BLaER1 treated with 17β-estradiol and CSF1 and Interleukin-3, amounts not matched to agents 10 nM and 100 nM (cell line): ENCODE results near the gene FPGS.
"Not testable (repeated sequence)": the region's sequence is repeated elsewhere in the genome, so short reads cannot be mapped to it uniquely, and the experiment has no call there.

ENCODE experiments used
- H3K27ac ChIP-seq, 11 experiments: shearing (Covaris generic); formaldehyde crosslinking; 2 replicates each; pipeline ENCODE4 v1.8.1; 2022
- H3K27me3 ChIP-seq, 11 experiments: shearing (Covaris generic); formaldehyde crosslinking; 2 replicates each; pipeline ENCODE4 v1.8.1; 2022
- H3K36me3 ChIP-seq, 11 experiments: shearing (Covaris generic); formaldehyde crosslinking; 2 replicates each; pipeline ENCODE4 v1.8.1; 2022
- H3K4me1 ChIP-seq, 10 experiments: shearing (Covaris generic); formaldehyde crosslinking; 2 replicates each; pipeline ENCODE4 v1.8.1; 2022
- H3K4me2 ChIP-seq, 11 experiments: shearing (Covaris generic); formaldehyde crosslinking; 2 replicates each; pipeline ENCODE4 v1.8.1; 2022
- H3K4me3 ChIP-seq, 10 experiments: shearing (Covaris generic); formaldehyde crosslinking; 2 replicates each; pipeline ENCODE4 v1.8.1; 2022
- H3K9ac ChIP-seq, 11 experiments: shearing (Covaris generic); formaldehyde crosslinking; 2 replicates each; pipeline ENCODE4 v1.8.1; 2022
- H3K9me3 ChIP-seq, 11 experiments: shearing (Covaris generic); formaldehyde crosslinking; replicated peaks in 1 of 11; 2 replicates each; pipeline ENCODE4 v1.8.1; 2022
- H4K20me1 ChIP-seq, 11 experiments: shearing (Covaris generic); formaldehyde crosslinking; 2 replicates each; pipeline ENCODE4 v1.8.1; 2022
- Cebpa-rat ChIP-seq, 11 experiments: shearing (Covaris generic); IDR thresholded peaks; 2 replicates each; pipeline ENCODE4 v1.8.1; 2022

FPGS gene

GRCh38 chr9:127837346-127837745 lies 34.7 kb downstream of the FPGS start:
- Histone ChIP-seq H3K27me3 (no peaks in the 10 kb centered on the region), H3K4me3 (no peak overlapping the region), H3K4me1 (peaks cover 89 to 100% (median 91%) of the 10 kb centered on the region in 10 experiments), H3K4me2 (peak overlapping the region; percentile 76 to 95 (median 87)), H3K9ac (peak overlapping the region in 6 of 11 experiments; percentile 9 to 85 (median 69); a peak in 8 of 22 replicates), H4K20me1 (peaks cover 0 to 79% (median 29%) of the 10 kb centered on the region in 11 experiments; a peak in 14 of 22 replicates), H3K27ac (peak overlapping the region in 7 of 11 experiments; percentile 49 to 97 (median 81); a peak in 9 of 22 replicates), H3K36me3 (peaks cover 23 to 70% (median 42%) of the 10 kb centered on the region in 11 experiments), H3K9me3 (no peaks in the 10 kb centered on the region)
- no peak for TF ChIP-seq Cebpa-rat (IDR thresholded peaks at IDR 0.05)

DNA sequence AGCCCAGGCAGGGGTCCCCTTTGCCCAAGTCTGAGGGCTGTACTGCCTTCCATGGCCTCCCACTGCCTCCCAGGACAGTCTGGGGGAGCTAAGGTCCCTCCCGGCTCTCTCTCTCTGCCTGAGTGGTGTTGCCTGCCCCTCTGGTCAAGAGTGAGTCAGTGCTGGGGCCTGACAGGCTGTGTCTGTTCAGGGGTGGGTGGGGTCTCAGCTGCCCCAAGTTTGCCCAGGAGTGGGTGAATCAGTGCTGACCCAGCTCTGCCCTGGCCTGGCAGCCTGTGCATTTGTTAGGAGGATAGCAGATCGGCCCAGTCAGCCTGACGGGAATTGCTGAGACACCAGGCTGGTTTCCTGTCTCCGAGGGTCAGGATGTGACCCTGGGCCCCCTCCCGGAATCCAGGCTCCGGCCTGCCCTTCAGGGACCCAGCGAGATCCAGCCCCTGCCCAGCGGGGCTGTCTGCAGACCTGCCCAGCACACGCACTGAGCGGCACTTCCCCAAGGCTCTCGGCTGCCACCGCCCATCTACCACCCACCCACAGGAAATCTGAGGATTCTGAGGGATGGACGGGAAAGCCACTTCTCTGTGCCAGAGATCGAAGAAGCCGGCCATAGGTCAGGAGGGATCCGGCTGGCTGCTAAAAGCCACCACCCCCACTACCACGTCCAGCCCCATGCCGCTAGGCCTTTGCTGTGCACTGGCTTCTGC lies 35.8 kb downstream of the FPGS start:
- Histone ChIP-seq H4K20me1 (peaks cover 0 to 88% (median 29%) of the 10 kb centered on the region in 11 experiments; a peak in 16 of 22 replicates), H3K27ac (peak overlapping the region; percentile 31 to 97 (median 60); a peak in 20 of 22 replicates), H3K4me2 (peak overlapping the region; percentile 76 to 95 (median 87)), H3K9me3 (no peaks in the 10 kb centered on the region), H3K4me1 (peaks cover 77 to 97% (median 80%) of the 10 kb centered on the region in 10 experiments), H3K9ac (peak overlapping the region; percentile 7 to 83 (median 60); a peak in 20 of 22 replicates), H3K36me3 (peaks cover 33 to 71% (median 47%) of the 10 kb centered on the region in 11 experiments), H3K4me3 (peak overlapping the region in 7 of 10 experiments; percentile 7 to 47 (median 18); a peak in 7 of 20 replicates), H3K27me3 (no peaks in the 10 kb centered on the region)
- TF ChIP-seq Cebpa-rat (IDR thresholded peaks at IDR 0.05) = no peak

DNA sequence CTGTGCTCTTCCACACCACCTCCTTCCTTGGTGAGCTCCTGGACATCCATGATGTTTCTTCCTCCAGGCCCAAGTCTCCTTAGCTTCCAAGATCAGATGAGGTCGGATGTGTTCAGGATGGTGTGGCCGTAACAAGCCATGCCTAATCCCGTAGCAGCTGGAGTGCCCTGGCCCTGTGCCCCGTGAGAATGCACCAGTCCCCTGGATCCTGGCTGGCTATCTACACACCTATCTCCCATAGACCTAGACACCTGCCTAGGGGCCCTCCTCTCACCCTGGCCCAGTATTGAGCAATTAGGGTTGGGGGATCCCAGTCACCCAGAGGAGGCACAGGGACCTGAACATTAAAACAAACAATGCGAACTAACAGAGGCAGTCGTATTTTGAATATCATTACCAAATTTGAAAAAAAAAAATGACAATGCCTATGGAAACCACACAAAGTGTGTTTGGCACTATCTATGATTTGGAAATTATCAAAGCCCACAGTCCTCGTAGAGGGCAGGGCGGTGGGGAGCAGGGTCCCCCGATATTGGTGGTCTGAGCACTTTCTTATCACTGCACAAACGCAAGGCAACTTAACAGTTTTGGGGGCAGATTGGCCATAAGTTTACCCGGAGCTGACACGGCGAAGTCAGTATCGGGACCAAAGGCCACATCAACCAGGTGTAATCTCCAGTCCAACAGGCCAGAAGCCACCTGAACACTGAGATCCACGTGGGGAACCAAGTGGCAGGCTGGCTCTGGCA lies 38.6 kb downstream of the FPGS start:
- TF ChIP-seq Cebpa-rat (IDR thresholded peaks at IDR 0.05) = no peak
- 0 out of 22 replicates have a peak overlapping the region, but pooled peaks of 1 of the 11 experiments have one; percentile 97 for H3K27ac ChIP-seq
- H3K9me3 ChIP-seq = no peaks in the 10 kb centered on the region
- peaks cover 45 to 83% (median 59%) of the 10 kb centered on the region in 11 experiments for H3K36me3 ChIP-seq
- peak overlapping the region in 2 of 11 experiments; percentile 1 to 35; a peak in 1 of 22 replicates for H3K9ac ChIP-seq
- H3K4me3 ChIP-seq = no peak overlapping the region
- H4K20me1 ChIP-seq = peaks cover 8 to 87% (median 30%) of the 10 kb centered on the region in 11 experiments; a peak in 18 of 22 replicates
- no peaks in the 10 kb centered on the region for H3K27me3 ChIP-seq
- peak overlapping the region in 9 of 11 experiments; percentile 8 to 95 (median 86); a peak in 11 of 22 replicates for H3K4me2 ChIP-seq
- H3K4me1 ChIP-seq = peaks cover 53 to 91% (median 59%) of the 10 kb centered on the region in 10 experiments

DNA sequence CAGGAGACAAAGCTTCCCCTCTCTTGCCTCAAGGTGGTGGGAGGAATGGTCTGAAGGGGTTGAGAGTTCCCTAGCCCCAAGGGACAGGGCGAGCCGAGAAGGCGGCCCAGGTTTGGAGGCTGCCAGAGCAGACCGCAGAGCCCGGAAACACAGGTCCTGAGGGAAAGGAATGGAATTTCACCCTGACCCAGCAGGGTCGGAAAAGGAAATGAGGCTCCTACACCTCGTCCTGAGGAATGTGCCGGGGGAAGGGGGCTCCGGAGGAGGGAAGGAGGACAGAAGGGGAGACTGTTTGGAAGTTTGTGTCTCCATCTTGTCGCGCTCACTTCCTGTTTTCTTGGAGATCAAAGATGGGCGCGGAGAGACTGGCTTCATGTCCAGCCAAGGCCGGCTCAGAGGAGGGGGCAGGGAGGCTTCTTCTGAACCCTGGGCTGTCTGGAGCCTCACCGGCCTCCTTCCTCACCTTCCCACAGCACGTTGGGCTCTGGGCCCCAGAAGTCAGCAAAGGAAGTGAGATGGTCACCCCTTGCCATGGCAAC lies 42.2 kb downstream of the FPGS start:
- Histone ChIP-seq H3K4me3 (no peak overlapping the region), H3K27ac (peak overlapping the region in 5 of 11 experiments; percentile 6 to 27 (median 7); a peak in 3 of 22 replicates), H3K36me3 (peaks cover 64 to 93% (median 79%) of the 10 kb centered on the region in 11 experiments), H3K27me3 (no peaks in the 10 kb centered on the region), H3K4me1 (peaks cover 36 to 79% (median 42%) of the 10 kb centered on the region in 10 experiments), H3K9ac (peak overlapping the region in 1 of 11 experiments; percentile 7; a peak in 1 of 22 replicates), H3K4me2 (peak overlapping the region in 2 of 11 experiments; percentile 16 to 17; a peak in 2 of 22 replicates), H4K20me1 (peaks cover 0 to 85% (median 42%) of the 10 kb centered on the region in 11 experiments; a peak in 17 of 22 replicates), H3K9me3 (peaks cover 13 to 16% (median 15%) of the 10 kb centered on the region in 11 experiments)
- TF ChIP-seq Cebpa-rat (IDR thresholded peaks at IDR 0.05) = no peak

DNA sequence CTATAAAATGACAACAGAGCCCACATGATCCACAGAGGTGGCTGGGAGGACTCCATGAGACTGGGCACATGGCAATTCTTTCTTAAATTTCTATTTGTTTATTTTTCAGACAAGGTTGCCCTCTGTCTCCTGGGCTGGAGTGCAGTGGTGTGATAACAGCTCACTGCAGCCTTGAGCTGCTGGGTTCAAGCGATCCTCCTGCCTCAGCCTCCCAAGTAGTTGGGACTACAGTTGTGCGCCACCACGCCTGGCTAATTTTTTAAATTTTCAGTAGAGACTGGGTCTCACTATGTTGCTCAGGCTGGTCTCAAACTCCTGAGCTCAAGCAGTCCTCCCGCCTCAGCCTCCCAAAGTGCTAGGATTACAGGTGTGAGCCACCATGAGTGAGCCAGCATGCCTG lies 42.9 kb downstream of the FPGS start:
- H3K27me3 ChIP-seq, H3K4me3 ChIP-seq: not testable (repeated sequence)
- Histone ChIP-seq H3K4me2 (peak overlapping the region in 2 of 11 experiments; percentile 16 to 17; a peak in 2 of 22 replicates), H4K20me1 (peaks cover 0 to 80% (median 38%) of the 10 kb centered on the region in 11 experiments; a peak in 15 of 22 replicates), H3K36me3 (peaks cover 64 to 93% (median 79%) of the 10 kb centered on the region in 11 experiments), H3K9me3 (peaks cover 21 to 24% (median 22%) of the 10 kb centered on the region in 11 experiments), H3K27ac (peak overlapping the region in 4 of 11 experiments; percentile 6 to 27 (median 6); a peak in 1 of 22 replicates), H3K9ac (peak overlapping the region in 1 of 11 experiments; percentile 7; a peak in 1 of 22 replicates), H3K4me1 (peaks cover 28 to 78% (median 35%) of the 10 kb centered on the region in 10 experiments)

GRCh38 chr9:127846443-127847177 lies 43.9 kb downstream of the FPGS start:
- H3K4me2 ChIP-seq = peak overlapping the region in 10 of 11 experiments; percentile 4 to 65 (median 36); a peak in 18 of 22 replicates
- TF ChIP-seq Cebpa-rat (IDR thresholded peaks at IDR 0.05) = no peak

GRCh38 chr9:127847178-127847510 lies 44.5 kb downstream of the FPGS start:
- Histone ChIP-seq H3K4me2 (peak overlapping the region in 10 of 11 experiments; percentile 1 to 65 (median 36); a peak in 18 of 22 replicates), H3K36me3 (peaks cover 63 to 93% (median 76%) of the 10 kb centered on the region in 11 experiments), H4K20me1 (peaks cover 0 to 73% (median 35%) of the 10 kb centered on the region in 11 experiments; a peak in 15 of 22 replicates), H3K4me1 (peaks cover 28 to 78% (median 32%) of the 10 kb centered on the region in 10 experiments), H3K27ac (peak overlapping the region in 4 of 11 experiments; percentile 31 to 56 (median 48); a peak in 6 of 22 replicates), H3K9ac (peak overlapping the region in 6 of 11 experiments; percentile 11 to 60 (median 31); a peak in 5 of 22 replicates), H3K9me3 (peaks cover 24 to 34% (median 28%) of the 10 kb centered on the region in 11 experiments), H3K4me3 (no peak overlapping the region), H3K27me3 (no peaks in the 10 kb centered on the region)
- TF ChIP-seq Cebpa-rat (IDR thresholded peaks at IDR 0.05) = 0 out of 22 replicates have a peak, but pooled peaks of 1 of the 11 experiments have one; percentile 9

More at GRCh38 chr9:127846443-127847177, 43.9 kb downstream of the FPGS start:
- Histone ChIP-seq H3K27ac (peak overlapping the region in 8 of 11 experiments; percentile 6 to 56 (median 34); a peak in 10 of 22 replicates), H3K27me3 (no peaks in the 10 kb centered on the region), H3K9me3 (peaks cover 24 to 34% (median 28%) of the 10 kb centered on the region in 11 experiments), H3K36me3 (peaks cover 65 to 93% (median 79%) of the 10 kb centered on the region in 11 experiments), H3K4me3 (no peak overlapping the region), H3K9ac (peak overlapping the region in 8 of 11 experiments; percentile 9 to 60 (median 32); a peak in 11 of 22 replicates), H4K20me1 (peaks cover 0 to 73% (median 35%) of the 10 kb centered on the region in 11 experiments; a peak in 15 of 22 replicates), H3K4me1 (peaks cover 24 to 78% (median 29%) of the 10 kb centered on the region in 10 experiments)
